Stimulated activated naive CD8-positive, alpha-beta T cell treated with anti-CD3 and anti-CD28 coated beads, Interleukin-15, amount 100 ng/mL, for 72 hours (primary cell): Measurements from ENCODE around the gene STAT5A.
"Not testable (repeated sequence)": the region's sequence is repeated elsewhere in the genome, so short reads cannot be mapped to it uniquely, and the experiment has no call there.

Experiments used
- ATAC-seq: fragments of 150-1000 bp; cut with Tn5 transposase; 2 replicates; pipeline ENCODE4 v1.10.0; 2021; ENCODE audit warnings: mild to moderate bottlenecking, moderate library complexity
- DNase-seq, 2 donors: peaks; one replicate each; pipeline ENCODE4 v3.0.0; 2021 to 2022
- H3K27ac Mint-ChIP-seq, 2 donors: one replicate each; pipeline ENCODE4 v1.8.0; 2022; ENCODE audit warnings: mild to moderate bottlenecking in 2 of 2, mixed read lengths in 2 of 2, moderate library complexity in 2 of 2
- H3K27me3 Mint-ChIP-seq: one replicate; pipeline ENCODE4 v1.8.0; 2022; ENCODE audit warnings: mixed read lengths
- H3K4me1 Mint-ChIP-seq: one replicate; pipeline ENCODE4 v1.8.0; 2022; ENCODE audit warnings: mild to moderate bottlenecking, mixed read lengths
- H3K4me3 Mint-ChIP-seq, 2 donors: one replicate each; pipeline ENCODE4 v1.8.0; 2022; ENCODE audit warnings: mild to moderate bottlenecking in 2 of 2, mixed read lengths in 2 of 2, moderate library complexity in 1 of 2
- H3K9me3 Mint-ChIP-seq, 2 donors: one replicate each; pipeline ENCODE4 v1.8.0; 2022; ENCODE audit warnings: mixed read lengths in 2 of 2

STAT5A gene

DNA sequence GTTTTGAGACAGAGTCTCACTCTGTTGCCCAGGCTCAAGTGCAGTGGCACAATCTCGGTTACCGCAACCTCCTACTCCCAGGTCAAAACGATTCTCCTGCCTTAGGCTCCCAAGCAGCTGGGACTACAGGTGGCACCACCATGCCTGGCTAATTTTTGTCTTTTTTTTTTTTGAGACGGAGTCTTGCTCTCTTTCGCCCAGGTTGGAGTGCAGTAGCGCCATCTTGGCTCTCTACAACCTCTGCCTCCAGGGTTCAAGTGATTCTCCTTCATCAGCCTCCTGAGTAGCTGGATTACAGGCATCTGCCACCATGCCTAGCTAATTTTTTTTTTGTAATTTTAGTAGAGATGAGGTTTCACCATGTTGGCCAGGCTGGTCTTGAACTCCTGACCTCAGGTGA is 29.7 kb downstream of the STAT5A start:
- not testable (repeated sequence) for H3K27me3 Mint-ChIP-seq, H3K9me3 Mint-ChIP-seq, DNase-seq, ATAC-seq, H3K4me3 Mint-ChIP-seq
- Mint-ChIP-seq H3K27ac (peak overlapping the region in 1 of 2 donors; percentile 67), H3K4me1 (peaks cover 94% of the 10 kb centered on the region)

- no peak for DNase-seq
- ATAC-seq, result no peak
- peak overlapping the region; percentile 55 to 61 for H3K27ac Mint-ChIP-seq
- peaks cover 71% of the 10 kb centered on the region for H3K4me1 Mint-ChIP-seq
- H3K4me3 Mint-ChIP-seq, result no peak overlapping the region
- H3K9me3 Mint-ChIP-seq, result no peaks in the 10 kb centered on the region
- H3K27me3 Mint-ChIP-seq, result no peaks in the 10 kb centered on the region
Measured at GRCh38 chr17:42321555-42321954, 33.3 kb downstream of the STAT5A start.

DNA sequence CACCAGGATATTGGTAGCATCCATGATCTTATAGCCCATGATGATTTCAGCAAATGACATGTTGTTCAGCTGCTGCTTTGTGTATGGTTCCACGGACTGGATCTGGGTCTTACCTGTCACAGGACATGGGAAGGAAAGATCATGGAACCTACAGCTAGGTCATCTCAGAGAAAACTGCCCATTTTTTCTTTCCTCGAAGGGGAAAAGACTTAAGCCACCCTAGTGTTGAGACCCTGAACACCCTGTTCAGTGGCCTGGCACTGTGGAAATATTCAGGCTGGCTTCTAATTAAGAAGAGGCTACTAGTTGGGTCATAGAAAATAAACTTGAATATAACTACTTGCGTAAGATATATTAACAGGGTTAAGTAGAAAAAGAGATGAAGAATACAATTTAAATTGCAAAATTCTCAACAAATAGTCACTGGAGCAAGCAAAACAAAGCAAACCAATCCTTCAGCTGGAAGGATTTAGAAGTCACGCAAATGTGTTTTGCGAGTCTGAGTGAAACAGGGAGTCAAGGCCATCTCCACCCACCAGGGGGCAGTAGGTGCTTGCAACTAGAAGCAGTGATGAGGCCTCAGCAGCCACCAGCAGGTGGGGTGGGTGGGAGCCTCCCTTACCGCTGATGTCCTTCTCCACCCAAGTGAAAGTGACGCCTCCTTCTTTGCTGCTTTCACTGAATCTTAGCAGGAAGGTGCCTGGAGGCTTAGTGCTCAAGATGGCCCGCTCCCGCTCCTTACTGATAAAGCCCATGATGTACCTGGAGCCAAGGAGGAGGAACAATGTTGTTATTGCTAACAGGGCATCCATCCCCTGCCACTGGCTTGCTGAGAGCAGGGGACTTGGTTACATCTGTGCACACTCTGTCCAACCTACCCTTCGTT is 34.3 kb downstream of the STAT5A start:
- Mint-ChIP-seq H3K27me3 (no peaks in the 10 kb centered on the region), H3K4me1 (peaks cover 61% of the 10 kb centered on the region), H3K27ac (peak overlapping the region in 1 of 2 donors; percentile 82), H3K9me3 (no peaks in the 10 kb centered on the region), H3K4me3 (no peak overlapping the region)
- ATAC-seq (peak; percentile 92), DNase-seq (peak; percentile 90 to 91)

GRCh38 chr17:42323268-42323773 is 35.0 kb downstream of the STAT5A start:
- Mint-ChIP-seq H3K4me1 (peaks cover 54% of the 10 kb centered on the region), H3K27ac (peak overlapping the region in 1 of 2 donors; percentile 82), H3K4me3 (no peak overlapping the region), H3K27me3 (no peaks in the 10 kb centered on the region), H3K9me3 (no peaks in the 10 kb centered on the region)
- DNase-seq (no peak), ATAC-seq (no peak)

DNA sequence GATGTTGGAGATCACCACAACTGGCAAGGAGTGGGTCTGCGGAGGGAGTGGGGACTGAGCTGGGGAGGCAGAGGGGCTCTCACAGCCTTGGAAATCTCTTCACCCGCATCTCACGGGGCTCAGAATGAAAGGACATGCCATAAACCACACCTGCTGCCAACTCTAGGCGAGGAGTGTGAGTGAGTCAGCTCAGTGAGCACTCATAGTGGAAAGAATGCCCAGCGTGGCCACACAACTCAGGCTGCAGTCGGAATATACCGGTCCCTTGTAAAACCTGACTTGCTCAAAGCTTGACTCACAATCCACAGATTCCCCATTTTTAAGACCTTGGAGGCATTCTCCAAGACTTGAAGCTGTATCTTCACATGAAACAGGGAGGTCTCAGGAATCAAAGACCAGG is 36.7 kb downstream of the STAT5A start:
- no peak overlapping the region for H3K4me3 Mint-ChIP-seq
- peaks cover 39% of the 10 kb centered on the region for H3K4me1 Mint-ChIP-seq
- DNase-seq (no peak), ATAC-seq (no peak)
- no peaks in the 10 kb centered on the region for H3K27me3 Mint-ChIP-seq
- no peak overlapping the region for H3K27ac Mint-ChIP-seq
- no peaks in the 10 kb centered on the region for H3K9me3 Mint-ChIP-seq

DNA sequence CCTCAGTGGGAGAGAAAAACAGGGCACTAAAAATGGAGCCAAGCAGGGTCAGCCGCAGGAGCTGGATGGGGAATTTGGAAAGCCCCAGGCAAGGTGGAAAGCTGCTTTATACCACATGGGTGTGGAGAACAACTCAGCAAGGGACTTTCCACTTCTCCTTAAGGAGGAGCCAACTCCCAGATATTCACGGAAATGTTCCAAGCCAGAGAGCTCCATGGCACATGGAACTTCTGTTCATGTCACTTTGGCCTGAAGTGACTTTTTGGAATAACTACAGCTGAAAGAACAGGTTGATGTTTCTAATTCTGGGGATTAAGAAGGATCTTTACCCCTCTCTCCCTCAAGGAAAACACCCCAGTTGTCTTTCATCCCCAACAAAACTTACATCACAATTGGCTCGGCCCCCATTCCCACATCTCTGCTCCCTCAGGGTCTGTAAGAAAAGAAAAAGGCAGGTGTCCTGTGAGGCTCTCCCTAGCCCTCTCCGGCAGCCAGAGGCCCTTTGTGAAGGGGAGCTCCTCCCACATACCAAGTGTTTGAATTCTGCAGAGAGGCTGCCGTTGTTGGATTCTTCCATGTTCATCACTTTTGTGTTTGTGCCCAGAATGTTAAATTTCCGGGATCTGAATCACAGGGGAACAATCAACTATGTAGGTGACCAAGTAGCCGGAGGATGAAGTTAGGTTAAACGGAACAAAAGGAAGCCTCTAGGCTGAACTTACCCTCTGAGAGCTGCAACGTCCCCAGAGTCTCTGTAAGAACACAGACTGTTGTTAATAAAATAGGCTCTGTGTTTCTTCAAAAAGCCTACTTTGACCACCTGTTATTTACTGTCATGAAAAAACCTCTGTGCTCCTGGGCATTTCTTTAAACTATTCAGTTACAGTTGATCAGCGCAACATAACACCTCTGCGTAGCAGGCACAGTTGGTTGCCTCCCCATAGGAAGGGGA is 41.0 kb downstream of the STAT5A start:
- no peaks in the 10 kb centered on the region for H3K9me3 Mint-ChIP-seq
- ATAC-seq (no peak), DNase-seq (no peak)
- no peak overlapping the region for H3K4me3 Mint-ChIP-seq
- peak overlapping the region in 1 of 2 donors; percentile 68 for H3K27ac Mint-ChIP-seq
- peaks cover 29% of the 10 kb centered on the region for H3K4me1 Mint-ChIP-seq
- H3K27me3 Mint-ChIP-seq, result no peaks in the 10 kb centered on the region

- DNase-seq (no peak), ATAC-seq (peak; percentile 60)
- H3K27me3 Mint-ChIP-seq, result no peaks in the 10 kb centered on the region
- peak overlapping the region; percentile 56 to 69 for H3K4me3 Mint-ChIP-seq
- no peaks in the 10 kb centered on the region for H3K9me3 Mint-ChIP-seq
- H3K4me1 Mint-ChIP-seq, result peaks cover 57% of the 10 kb centered on the region
- peak overlapping the region; percentile 40 to 94 for H3K27ac Mint-ChIP-seq
Measured at GRCh38 chr17:42333053-42333452, 44.8 kb downstream of the STAT5A start.

DNA sequence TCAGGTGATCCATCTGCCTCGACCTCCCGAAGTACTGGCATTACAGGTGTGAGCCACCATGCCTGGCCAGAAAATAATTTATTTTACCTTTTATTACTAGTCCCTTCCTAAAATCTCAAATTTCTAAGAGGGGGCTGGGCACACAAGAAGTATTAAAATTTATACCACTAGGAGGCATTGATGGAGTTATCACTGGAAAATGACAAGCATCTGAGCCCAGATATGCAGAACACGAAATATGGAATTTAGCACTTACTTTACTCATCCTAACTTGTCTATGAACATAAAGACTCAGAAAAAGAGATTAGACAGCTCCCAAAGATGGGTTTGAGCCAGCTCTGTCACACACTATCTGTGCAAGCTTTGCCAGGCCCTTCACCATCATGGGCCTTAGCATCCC is 46.4 kb downstream of the STAT5A start:
- peaks cover 72% of the 10 kb centered on the region for H3K4me1 Mint-ChIP-seq
- ATAC-seq (no peak), DNase-seq (no peak)
- H3K27me3 Mint-ChIP-seq, result no peaks in the 10 kb centered on the region
- H3K27ac Mint-ChIP-seq, result peak overlapping the region in 1 of 2 donors; percentile 89
- no peak overlapping the region for H3K4me3 Mint-ChIP-seq
- H3K9me3 Mint-ChIP-seq, result no peaks in the 10 kb centered on the region

DNA sequence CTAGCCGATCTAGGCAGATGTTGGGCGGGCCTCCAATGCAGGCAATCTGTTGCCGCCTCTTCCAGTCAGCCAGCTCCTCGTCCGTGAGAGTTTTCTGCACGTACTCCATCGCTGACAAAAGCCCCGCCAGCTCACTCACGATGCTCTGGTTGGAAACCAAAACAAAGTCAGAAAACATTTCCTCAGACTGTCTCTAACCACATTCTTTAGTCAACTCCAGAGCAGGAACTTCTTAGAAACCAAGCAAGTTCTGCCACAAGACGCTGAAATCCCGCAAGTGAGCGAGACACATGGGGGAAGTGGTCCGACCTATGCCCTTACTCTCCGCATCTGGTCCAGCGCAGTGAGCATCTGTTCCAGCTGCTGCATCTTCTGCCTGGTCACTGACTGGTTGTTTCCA is 49.1 kb downstream of the STAT5A start:
- Mint-ChIP-seq H3K4me3 (peak overlapping the region; percentile 52 to 61), H3K27ac (peak overlapping the region; percentile 77 to 90), H3K27me3 (no peaks in the 10 kb centered on the region), H3K9me3 (no peaks in the 10 kb centered on the region), H3K4me1 (peaks cover 89% of the 10 kb centered on the region)
- peak; percentile 70 to 89 for DNase-seq
- ATAC-seq, result peak; percentile 83

- no peaks in the 10 kb centered on the region for H3K27me3 Mint-ChIP-seq
- H3K4me1 Mint-ChIP-seq, result peaks cover 89% of the 10 kb centered on the region
Measured at GRCh38 chr17:42338427-42338985, 50.2 kb downstream of the STAT5A start.

DNA sequence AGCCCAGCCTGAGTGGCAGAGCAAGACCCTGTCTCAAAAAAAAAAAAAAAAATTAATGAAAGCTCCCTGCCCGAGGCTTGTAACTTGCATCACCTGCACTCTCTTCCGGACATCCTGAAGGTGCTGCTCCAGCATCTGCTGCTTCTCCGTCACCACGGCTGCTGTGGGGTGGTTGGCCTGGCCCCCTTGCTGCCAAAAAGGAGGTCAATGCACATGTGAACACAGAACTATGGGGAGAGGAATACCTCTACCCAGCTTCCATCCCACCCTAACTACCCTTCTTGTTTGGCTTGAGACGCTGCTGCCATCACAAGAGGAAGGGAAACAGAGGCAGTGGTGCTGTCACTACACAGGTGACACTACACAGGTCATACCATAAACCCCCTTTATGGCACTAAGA is 50.9 kb downstream of the STAT5A start:
- Mint-ChIP-seq H3K4me3 (peak overlapping the region; percentile 41 to 44), H3K27ac (no peak overlapping the region), H3K9me3 (no peaks in the 10 kb centered on the region), H3K4me1 (peaks cover 89% of the 10 kb centered on the region), H3K27me3 (no peaks in the 10 kb centered on the region)
- DNase-seq (no peak), ATAC-seq (no peak)

More at GRCh38 chr17:42338427-42338985, 50.2 kb downstream of the STAT5A start:
- H3K27ac Mint-ChIP-seq, result peak overlapping the region in 1 of 2 donors; percentile 38
- H3K9me3 Mint-ChIP-seq, result no peaks in the 10 kb centered on the region
- DNase-seq (no peak), ATAC-seq (no peak)
- H3K4me3 Mint-ChIP-seq, result peak overlapping the region; percentile 58 to 84

GRCh38 chr17:42340691-42341127 is 52.4 kb downstream of the STAT5A start:
- Mint-ChIP-seq H3K4me3 (peak overlapping the region; percentile 56 to 80), H3K27me3 (no peaks in the 10 kb centered on the region), H3K9me3 (no peaks in the 10 kb centered on the region), H3K4me1 (peaks cover 79% of the 10 kb centered on the region), H3K27ac (peak overlapping the region; percentile 92 to 95)
- ATAC-seq (peak; percentile 70), DNase-seq (peak; percentile 62 to 67)

GRCh38 chr17:42341568-42341967 is 53.3 kb downstream of the STAT5A start:
- H3K27me3 Mint-ChIP-seq, result no peaks in the 10 kb centered on the region

GRCh38 chr17:42342242-42343008 is 54.1 kb downstream of the STAT5A start:
- ATAC-seq (peak; percentile 82), DNase-seq (peak; percentile 52 to 64)
- Mint-ChIP-seq H3K4me1 (peaks cover 71% of the 10 kb centered on the region), H3K4me3 (peak overlapping the region; percentile 50 to 59), H3K27me3 (no peaks in the 10 kb centered on the region), H3K9me3 (no peaks in the 10 kb centered on the region), H3K27ac (peak overlapping the region; percentile 26 to 96)

More at GRCh38 chr17:42341568-42341967, 53.3 kb downstream of the STAT5A start:
- ATAC-seq (no peak), DNase-seq (no peak)
- H3K9me3 Mint-ChIP-seq, result no peaks in the 10 kb centered on the region
- peak overlapping the region; percentile 56 to 80 for H3K4me3 Mint-ChIP-seq
- H3K4me1 Mint-ChIP-seq, result peaks cover 73% of the 10 kb centered on the region
- H3K27ac Mint-ChIP-seq, result peak overlapping the region; percentile 22 to 92
